Caco-2 (cell line): ENCODE measurements around the gene COL20A1. TPM values are rescaled to one million over a fixed set of nuclear protein-coding genes. Genes with fewer than 3 reads are reported as not detected.

Experiments
- BruUV-seq: library from RNA; stranded (reverse); fragments of 400-500 nt; replicated peaks from 2 replicates; lab custom pipeline; 2021; lab: Mats Ljungman, UMichigan
- CTCF ChIA-PET: fragments of 300-600 bp; sonication (Branson Sonifier 250); formaldehyde crosslinking; loops from one replicate; lab custom pipeline; 2022; ENCODE audit warnings: antibody characterized with exemption; lab: Charles Lee
- POLR2A ChIA-PET: fragments of 300-600 bp; sonication (Branson Sonifier 250); formaldehyde crosslinking; loops from one replicate; lab custom pipeline; 2022; ENCODE audit warnings: antibody characterized with exemption; lab: Charles Lee
- DNase-seq, 2 experiments: peaks; one replicate each; pipeline versions ENCODE4 v3.0.0 to v3.0.0-alpha.2; 2020 to 2022
- H3K27me3 ChIP-seq: replicated peaks from 2 replicates; pipeline ENCODE4 v1.6.0; 2011; ENCODE audit warnings: low read length; ENCODE audit not compliant: control insufficient read depth, insufficient read depth
- H3K36me3 ChIP-seq: 2 replicates; pipeline ENCODE4 v1.5.1; 2011; ENCODE audit warnings: low read length; ENCODE audit not compliant: control insufficient read depth, insufficient read depth
- H3K4me1 ChIP-seq: fragments of 250-450 bp; sonication (Bioruptor Pico); 2 replicates; pipeline ENCODE4 v1.5.1; 2020; ENCODE audit warnings: mild to moderate bottlenecking
- H3K4me3 ChIP-seq: 2 replicates; pipeline ENCODE4 v1.5.1; 2011; ENCODE audit warnings: low read depth, mild to moderate bottlenecking, control low read depth, low read length
- H3K9me3 ChIP-seq: fragments of 250-450 bp; sonication (Bioruptor Pico); 2 replicates; pipeline ENCODE4 v1.5.1; 2020; ENCODE audit warnings: mild to moderate bottlenecking, moderate library complexity
- H3K27ac Mint-ChIP-seq: one replicate; pipeline ENCODE4 v1.8.0; 2022; ENCODE audit warnings: mixed read lengths; ENCODE audit not compliant: unreplicated experiment
- H3K27me3 Mint-ChIP-seq: one replicate; pipeline ENCODE4 v1.8.0; 2022; ENCODE audit warnings: mixed read lengths; ENCODE audit not compliant: insufficient read depth, unreplicated experiment
- H3K36me3 Mint-ChIP-seq: one replicate; pipeline ENCODE4 v1.8.0; 2022; ENCODE audit warnings: mild to moderate bottlenecking, mixed read lengths; ENCODE audit not compliant: insufficient read depth, unreplicated experiment
- H3K4me1 Mint-ChIP-seq: one replicate; pipeline ENCODE4 v1.8.0; 2022; ENCODE audit warnings: low read depth, mixed read lengths; ENCODE audit not compliant: unreplicated experiment
- H3K4me3 Mint-ChIP-seq: one replicate; pipeline ENCODE4 v1.8.0; 2022; ENCODE audit warnings: mild to moderate bottlenecking, moderate library complexity, mixed read lengths; ENCODE audit not compliant: unreplicated experiment
- H3K9me3 Mint-ChIP-seq: one replicate; pipeline ENCODE4 v1.8.0; 2022; ENCODE audit warnings: mixed read lengths; ENCODE audit not compliant: unreplicated experiment
- CTCF ChIP-seq, 2 experiments: fragments of 200-600 bp in 1 of 2; IDR thresholded peaks; 1 replicate in 1 of 2; 2 replicates in 1 of 2; pipeline versions ENCODE4 v1.5.1 to v1.8.0; 2011 to 2022; ENCODE audit warnings: antibody characterized with exemption in 1 of 2, control low read depth in 1 of 2, inconsistent platforms in 1 of 2, low read depth in 1 of 2, low read length in 1 of 2, mild to moderate bottlenecking in 1 of 2, moderate library complexity in 1 of 2; ENCODE audit not compliant: insufficient read depth in 1 of 2, severe bottlenecking in 1 of 2, unreplicated experiment in 1 of 2
- intact Hi-C: fragments of 100-400 bp; cut with micrococcal nuclease; formaldehyde crosslinking; loops from one replicate; pipeline ENCODE4 v1.10.0; 2022; ENCODE audit not compliant: unreplicated experiment
- total RNA-seq: library from RNA; stranded (reverse); gene quantifications from 2 replicates; pipeline ENCODE4 v1.2.3, GENCODE V29; 2022

The COL20A1 gene
- total RNA-seq, 1 experiment from 2014 or later = 0.27 TPM

GRCh38 chr20:63293456-63293855, 470 bp downstream of the COL20A1 start:
- BruUV-seq = no TSS peak
- Histone ChIP-seq H3K4me1 (0 out of 2 replicates have a peak, but pooled peaks cover 5% of the 10 kb centered on the region), H3K27me3 (no peaks in the 10 kb centered on the region), H3K9me3 (no peaks in the 10 kb centered on the region), H3K4me3 (no peak overlapping the region), H3K36me3 (no peaks in the 10 kb centered on the region)
- CTCF ChIA-PET = no interaction called here
- Mint-ChIP-seq H3K27me3 (peaks cover 3% of the 10 kb centered on the region), H3K4me3 (no peak overlapping the region), H3K27ac (no peak overlapping the region), H3K4me1 (no peaks in the 10 kb centered on the region), H3K36me3 (peaks cover 61% of the 10 kb centered on the region), H3K9me3 (no peaks in the 10 kb centered on the region)
- TF ChIP-seq CTCF (IDR thresholded peaks at IDR 0.05; ENCODE audit: insufficient read depth in 1 of 2, low read depth in 1 of 2, low read length in 1 of 2, severe bottlenecking in 1 of 2, unreplicated experiment in 1 of 2) = no peak
- DNase-seq = no peak
- intact Hi-C loops = loop anchor here (5.0 kb wide), 1 partner anchor 111 kb away; no protein-coding TSS in a partner anchor
- POLR2A ChIA-PET = no interaction called here

GRCh38 chr20:63293871-63294535, 1.0 kb downstream of the COL20A1 start:
- intact Hi-C loops = loop anchor here (5.0 kb wide), 1 partner anchor 112 kb away; no protein-coding TSS in a partner anchor
- Histone ChIP-seq H3K36me3 (no peaks in the 10 kb centered on the region), H3K4me3 (no peak overlapping the region), H3K9me3 (0 out of 2 replicates have a peak, but pooled peaks cover 1% of the 10 kb centered on the region), H3K4me1 (0 out of 2 replicates have a peak, but pooled peaks cover 5% of the 10 kb centered on the region), H3K27me3 (no peaks in the 10 kb centered on the region)
- Mint-ChIP-seq H3K27ac (no peak overlapping the region), H3K4me3 (no peak overlapping the region), H3K4me1 (no peaks in the 10 kb centered on the region), H3K36me3 (peaks cover 55% of the 10 kb centered on the region), H3K27me3 (peaks cover 6% of the 10 kb centered on the region), H3K9me3 (no peaks in the 10 kb centered on the region)
- no peak for TF ChIP-seq CTCF (IDR thresholded peaks at IDR 0.05; ENCODE audit: insufficient read depth in 1 of 2, low read depth in 1 of 2, low read length in 1 of 2, severe bottlenecking in 1 of 2, unreplicated experiment in 1 of 2)
- CTCF ChIA-PET = interaction anchor here (1.0 to 2.8 kb wide), 3 partner anchors 15 to 88 kb away, joined by 4 to 13 read pairs (median 7); no protein-coding TSS in a partner anchor
- POLR2A ChIA-PET = no interaction called here
- BruUV-seq = no TSS peak
- no peak for DNase-seq

DNA sequence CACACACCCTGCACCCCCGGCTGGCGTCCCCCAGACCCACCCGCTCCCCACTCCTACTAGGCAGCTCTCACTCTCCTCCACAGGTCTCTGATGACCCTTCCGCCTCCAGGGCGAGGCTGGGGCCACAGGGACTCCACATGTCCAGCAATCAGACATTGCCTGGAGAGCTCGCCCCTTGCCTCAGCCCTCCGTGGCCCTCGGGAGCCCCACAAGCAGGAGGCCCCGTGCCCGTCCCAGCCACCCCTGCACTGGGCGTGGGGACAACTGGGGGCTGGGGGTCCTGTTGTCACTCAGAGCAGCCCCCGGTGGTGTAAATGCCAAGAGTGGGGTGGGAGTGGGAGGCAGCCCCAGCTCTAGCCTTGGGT, 1.5 kb downstream of the COL20A1 start:
- no peak for TF ChIP-seq CTCF (IDR thresholded peaks at IDR 0.05; ENCODE audit: insufficient read depth in 1 of 2, low read depth in 1 of 2, low read length in 1 of 2, severe bottlenecking in 1 of 2, unreplicated experiment in 1 of 2)
- peaks cover 50% of the 10 kb centered on the region for H3K36me3 Mint-ChIP-seq
- intact Hi-C loops = loop anchor here (5.0 kb wide), 1 partner anchor 112 kb away; no protein-coding TSS in a partner anchor
- ChIA-PET POLR2A (no interaction called here), CTCF (interaction anchor here (0.6 to 2.8 kb wide), 5 partner anchors 15 to 107 kb away, joined by 3 to 13 read pairs (median 4); no protein-coding TSS in a partner anchor)
- H3K36me3 ChIP-seq = no peaks in the 10 kb centered on the region
- H3K4me1 ChIP-seq = 0 out of 2 replicates have a peak, but pooled peaks cover 5% of the 10 kb centered on the region
- H3K27me3 Mint-ChIP-seq = peaks cover 11% of the 10 kb centered on the region
- no TSS peak for BruUV-seq
- H3K4me3 ChIP-seq = no peak overlapping the region
- H3K27me3 ChIP-seq = no peaks in the 10 kb centered on the region
- 0 out of 2 replicates have a peak, but pooled peaks cover 7% of the 10 kb centered on the region for H3K9me3 ChIP-seq
- H3K9me3 Mint-ChIP-seq = no peaks in the 10 kb centered on the region
- no peaks in the 10 kb centered on the region for H3K4me1 Mint-ChIP-seq
- no peak overlapping the region for H3K27ac Mint-ChIP-seq
- no peak overlapping the region for H3K4me3 Mint-ChIP-seq
- DNase-seq = no peak
